Inflammatory macrophage treated with lipopolysaccharide for 1 hour (primary cell): ENCODE measurements around the gene NEAT1.
"Not testable (repeated sequence)": the region's sequence is repeated elsewhere in the genome, so short reads cannot be mapped to it uniquely, and the experiment has no call there.

Source experiments
- DNase-seq, 2 donors: peaks; one replicate each; pipeline ENCODE4 v3.0.0-alpha.2; 2020 to 2022

Gene NEAT1

DNA sequence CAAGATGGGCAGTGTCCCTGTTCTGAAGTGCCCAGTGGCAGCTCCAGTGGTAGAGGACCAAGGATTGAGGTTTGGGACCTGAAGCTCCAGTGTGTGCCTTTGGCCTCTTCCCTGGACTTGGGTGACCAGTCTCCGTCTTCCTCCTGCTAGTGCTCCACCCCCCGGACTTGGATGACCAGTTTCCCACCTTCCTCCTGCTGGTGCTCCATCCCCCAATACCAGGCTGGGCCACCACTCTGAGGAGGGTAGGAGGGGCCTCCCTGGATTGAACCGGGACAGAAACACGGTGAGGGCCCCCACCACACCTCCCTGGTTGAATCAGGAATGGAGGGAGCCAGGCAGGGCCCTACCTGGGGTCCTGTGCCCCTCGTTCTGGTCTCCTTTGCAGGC lies 10.9 kb upstream of the NEAT1 start:
- no peak for DNase-seq

DNA sequence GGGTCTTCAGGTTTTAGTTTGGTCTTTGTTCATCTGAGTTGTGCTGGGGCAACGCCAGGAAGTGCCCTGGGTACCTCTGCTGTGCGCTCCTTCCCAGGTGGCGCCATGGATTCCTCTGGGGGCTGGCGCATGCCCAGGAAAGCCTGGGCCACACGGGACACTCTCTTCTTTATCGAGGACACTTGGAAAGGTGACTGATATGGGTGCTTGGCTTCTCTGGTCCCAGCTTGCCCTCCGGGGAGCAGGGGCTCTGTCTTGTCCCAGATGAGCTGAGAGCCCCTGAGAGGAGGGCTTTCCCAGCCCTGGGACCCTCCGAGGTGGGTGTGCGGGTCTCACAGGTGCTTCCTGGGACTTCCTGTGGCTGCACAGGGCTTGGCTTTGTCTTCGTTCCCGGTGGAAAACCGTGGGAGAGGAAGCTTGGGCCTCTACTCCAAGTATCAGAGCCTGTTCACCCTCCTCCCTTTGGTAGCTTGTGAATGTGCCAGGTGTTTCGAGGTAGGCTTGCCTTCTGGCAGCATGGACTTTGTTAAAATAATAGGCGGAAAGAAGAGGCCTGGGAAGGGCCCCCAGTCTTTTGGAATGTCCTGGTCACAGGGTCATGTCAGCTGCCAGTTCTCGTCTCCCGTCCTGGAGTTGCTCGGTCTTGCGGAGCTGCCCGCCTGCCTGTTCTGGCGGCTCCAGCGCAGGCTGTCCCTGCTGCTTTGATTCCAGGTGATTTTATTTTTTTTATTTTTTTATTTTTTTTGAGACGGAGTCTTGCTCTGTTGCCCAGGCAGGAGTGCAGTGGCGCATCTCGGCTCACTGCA lies 10.1 kb upstream of the NEAT1 start:
- DNase-seq, result no peak

- not testable (repeated sequence) for DNase-seq
Observed at GRCh38 chr11:65413077-65413664, 9.4 kb upstream of the NEAT1 start.

GRCh38 chr11:65414776-65415498 lies 7.7 kb upstream of the NEAT1 start:
- no peak for DNase-seq

DNA sequence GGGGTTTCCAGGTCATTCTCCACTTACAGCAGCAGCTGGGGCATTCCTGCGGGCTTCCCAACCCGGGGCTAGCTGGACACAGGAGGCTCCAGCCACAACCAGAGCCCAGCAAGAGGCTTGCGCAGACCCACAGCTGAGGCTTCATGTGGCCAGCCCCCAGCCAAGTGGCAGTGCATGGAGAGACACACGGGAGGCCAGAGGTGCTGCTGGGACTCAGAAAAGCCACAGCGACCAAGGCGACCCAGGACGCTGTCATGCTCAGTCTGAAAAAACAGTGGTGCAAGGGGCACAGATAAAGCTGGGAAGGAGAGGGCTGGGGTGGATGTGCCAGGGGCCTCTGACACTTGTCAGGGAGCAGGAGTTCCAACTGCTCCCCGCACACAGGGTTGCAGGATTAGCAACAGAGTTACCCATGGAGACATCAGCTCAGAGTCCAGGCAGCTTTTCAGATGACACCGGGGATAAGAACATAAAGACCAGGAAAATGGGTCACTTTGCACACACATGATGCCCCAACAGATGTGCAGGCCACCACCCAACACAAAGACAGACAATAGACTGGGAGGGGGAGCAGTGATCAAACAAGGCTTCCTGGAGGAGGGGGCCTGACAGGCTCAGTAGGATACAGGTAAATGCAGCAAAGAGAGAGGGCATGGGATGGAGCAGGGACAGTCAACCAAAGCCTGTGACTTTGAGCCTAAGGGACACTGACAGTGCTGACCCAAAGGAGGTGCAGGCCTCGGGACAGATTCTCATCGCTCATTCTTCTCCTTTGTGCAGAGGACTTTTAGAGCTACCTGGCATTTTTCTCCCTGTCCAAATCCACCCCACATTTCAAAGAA lies 6.9 kb upstream of the NEAT1 start:
- no peak for DNase-seq

DNA sequence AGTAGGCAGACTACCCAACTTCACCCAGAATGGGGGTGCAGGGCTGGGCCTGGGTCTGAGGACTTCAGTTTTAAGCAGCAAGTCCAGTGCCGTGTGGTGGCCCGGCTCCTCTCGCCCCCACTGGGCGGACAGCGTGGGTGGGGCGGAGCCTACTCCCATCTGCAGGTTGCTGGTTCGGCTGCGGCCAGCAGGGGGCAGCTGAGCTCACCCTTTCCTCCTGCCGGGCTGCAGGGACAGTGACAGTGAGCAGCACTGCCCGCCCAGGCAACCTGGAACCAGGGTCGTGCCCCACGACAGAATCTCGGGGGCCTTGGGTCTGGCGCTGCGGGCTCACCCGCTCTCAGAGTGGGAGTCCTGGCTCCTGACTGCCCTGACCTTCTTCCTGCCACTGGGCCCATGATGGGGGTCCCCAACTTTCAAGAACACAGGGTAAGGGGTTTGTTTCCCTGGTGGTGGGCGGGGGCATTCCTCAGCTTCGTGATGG lies 6.2 kb upstream of the NEAT1 start:
- peak; percentile 80 to 96 for DNase-seq

DNA sequence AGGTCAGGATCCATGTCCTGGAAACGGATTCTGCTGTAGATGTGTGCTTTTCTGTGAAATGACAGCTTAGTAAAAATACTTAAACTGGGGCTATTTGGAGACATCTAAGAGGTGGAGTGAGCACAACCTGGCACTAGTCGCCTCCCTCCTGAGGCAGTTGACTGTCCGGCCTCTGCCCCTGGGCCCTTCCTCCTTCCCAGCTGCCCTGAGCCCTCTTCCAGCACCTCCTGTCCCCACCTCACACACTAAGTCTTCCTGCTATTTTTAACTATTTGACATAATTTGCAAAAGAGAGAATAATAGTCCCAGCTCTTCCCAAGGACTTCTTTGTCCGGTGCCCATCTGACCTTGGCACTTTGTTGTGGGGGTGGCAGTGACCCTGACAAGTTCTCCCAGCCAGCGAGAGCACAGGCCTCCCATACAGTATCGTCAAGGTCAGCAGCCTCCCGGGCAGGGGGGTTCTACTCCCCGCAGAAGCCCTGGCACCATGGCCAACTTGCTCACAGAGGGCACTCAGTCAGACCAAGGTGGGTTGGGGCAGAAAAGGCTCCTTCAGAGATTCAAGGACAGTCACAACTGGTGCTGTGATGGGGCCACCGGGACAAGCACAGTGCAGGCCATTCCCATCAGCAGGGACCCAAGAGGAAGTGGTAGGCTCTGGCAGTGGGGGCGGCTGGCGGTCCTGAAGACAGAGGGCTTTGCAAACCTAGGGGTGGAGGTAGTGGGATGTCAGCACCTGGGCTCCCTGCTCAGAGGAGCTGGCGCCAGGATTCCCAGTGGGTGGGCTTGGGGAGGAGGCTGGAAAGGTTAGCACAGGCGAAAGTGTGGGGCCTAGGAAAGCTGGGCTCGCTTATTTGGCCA lies 5.5 kb upstream of the NEAT1 start:
- peak in 1 of 2 donors; percentile 52 for DNase-seq

GRCh38 chr11:65417702-65418430 lies 4.7 kb upstream of the NEAT1 start:
- peak in 1 of 2 donors; percentile 50 for DNase-seq

DNA sequence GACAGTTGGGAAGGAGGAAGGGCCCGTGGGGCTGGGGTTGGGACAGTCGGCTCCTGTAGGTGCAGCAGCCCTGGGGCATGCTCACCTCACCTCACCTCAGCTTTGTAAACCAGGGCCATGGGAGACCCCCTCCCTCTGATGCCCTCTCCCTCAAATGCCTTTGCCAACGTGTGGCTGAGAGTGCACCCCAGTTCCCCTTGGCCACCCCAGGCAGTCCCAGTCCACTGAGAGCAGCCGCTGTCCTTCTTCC lies 4.2 kb upstream of the NEAT1 start:
- DNase-seq, result peak in 1 of 2 donors; percentile 37

DNA sequence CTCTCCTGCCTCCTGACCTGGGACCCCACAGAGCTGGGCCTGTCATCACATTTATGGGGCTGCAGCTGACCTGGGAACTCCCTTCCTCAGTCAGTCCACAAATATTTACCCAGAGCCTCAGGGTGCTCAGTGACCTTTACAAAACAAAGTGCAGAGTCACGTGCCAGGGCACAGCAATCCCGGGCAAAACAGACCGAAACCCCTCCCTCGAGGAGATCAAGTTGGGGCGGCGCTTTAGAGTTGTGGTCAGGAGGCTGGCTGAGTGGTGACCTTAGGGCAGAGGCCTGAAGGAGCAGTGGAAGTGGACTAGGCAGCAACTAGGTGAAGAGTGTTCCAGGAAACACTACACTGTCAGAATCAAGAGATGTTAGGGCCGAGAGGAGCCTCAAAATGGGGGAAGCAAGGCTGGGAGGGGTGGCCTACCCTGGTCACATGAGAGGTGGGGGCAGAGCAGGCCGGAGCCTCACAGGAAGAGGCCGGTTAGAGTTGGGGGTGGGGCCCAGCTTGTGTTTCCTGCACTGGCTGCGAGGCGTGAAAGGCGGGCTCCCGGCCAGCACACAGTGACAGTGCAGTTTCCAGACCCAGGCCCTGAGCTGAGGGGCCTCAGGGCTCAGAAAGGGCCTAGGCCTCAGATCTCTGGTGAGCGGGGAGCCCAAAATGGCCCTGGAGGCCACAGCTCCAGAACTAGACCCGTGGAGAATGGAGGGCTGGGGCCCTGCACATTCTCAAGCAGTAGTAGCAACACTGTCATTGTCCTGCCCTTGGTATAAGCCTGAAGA lies 3.7 kb upstream of the NEAT1 start:
- peak; percentile 95 to 98 for DNase-seq

GRCh38 chr11:65419460-65419771 lies 3.2 kb upstream of the NEAT1 start:
- DNase-seq, result peak; percentile 47 to 62

DNA sequence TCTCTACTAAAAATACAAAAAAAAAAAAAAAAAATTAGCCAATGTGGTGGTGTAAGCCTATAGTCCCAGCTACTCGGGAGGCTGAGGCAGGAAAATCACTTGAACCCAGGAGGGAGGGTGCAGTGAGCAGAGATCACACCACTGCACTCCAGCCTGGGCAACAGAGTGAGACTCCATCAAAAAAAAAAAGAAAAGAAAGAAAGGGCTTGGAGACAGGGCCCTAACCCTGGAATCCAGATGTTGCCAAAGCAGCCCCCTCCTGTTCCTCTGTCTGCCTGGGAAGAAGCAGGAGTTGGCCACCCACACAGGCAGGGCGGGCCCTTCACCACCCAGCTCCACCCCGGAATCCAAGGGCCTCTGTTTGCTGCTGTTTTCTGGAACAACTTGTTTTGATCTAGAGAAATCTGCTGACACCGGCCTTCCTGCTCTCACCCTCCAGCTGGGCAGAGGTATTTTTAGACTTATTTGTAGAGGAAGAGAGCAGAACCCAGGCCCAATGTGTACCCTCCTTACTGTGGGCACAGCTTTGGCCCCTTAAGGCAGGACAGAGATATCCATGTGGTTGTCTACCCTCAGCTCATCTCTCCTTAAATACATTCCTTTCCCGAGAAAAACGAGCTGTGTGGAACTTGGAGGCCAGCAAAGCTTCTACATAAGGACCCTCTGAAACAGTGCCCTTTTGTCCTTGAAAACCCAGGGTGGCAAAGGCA lies 2.7 kb upstream of the NEAT1 start:
- DNase-seq, result peak; percentile 86 to 94

- DNase-seq, result no peak
Observed at GRCh38 chr11:65420506-65420905, 2.1 kb upstream of the NEAT1 start.

GRCh38 chr11:65420979-65421793 lies 1.4 kb upstream of the NEAT1 start:
- DNase-seq, result peak; percentile 95 to 98

DNA sequence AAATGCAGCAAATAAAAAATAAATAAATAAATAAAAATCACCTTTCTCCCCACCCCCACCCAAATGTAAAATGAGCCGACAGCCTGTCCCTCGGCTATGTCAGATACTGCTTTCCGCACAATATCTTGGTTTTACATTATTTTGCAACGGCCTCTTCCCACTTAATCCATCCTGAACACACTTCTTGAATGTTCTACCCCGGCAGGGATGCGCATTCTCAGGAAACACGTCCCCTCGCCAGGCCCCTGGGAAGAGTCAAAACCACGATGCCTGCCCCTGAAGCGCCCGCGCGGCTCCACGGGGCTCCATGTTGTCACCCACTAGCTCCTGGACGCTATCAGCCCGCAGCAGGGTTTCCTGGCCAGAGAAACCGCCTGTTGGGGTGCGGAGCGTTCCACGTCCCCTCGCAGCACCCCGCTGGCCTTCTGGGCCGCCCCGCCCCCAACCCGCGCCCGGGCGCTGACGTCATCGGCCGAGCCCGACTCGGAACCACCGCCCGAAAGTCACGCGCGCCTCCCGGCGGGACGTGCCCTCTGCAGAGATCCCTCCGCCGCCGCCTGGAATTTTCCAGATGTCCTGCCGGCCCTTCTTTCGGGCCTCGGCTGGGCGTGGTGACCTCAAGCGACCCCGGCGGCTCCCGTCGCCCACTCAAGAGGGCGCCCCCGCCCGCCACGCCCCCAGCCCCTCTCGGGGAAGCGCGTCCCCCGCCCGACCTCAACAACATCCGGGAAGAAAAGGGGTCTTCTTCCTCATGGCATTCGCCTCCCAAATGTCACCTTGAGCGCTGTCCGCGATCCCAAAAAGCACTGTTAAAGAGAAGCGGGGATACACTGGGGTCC lies 585 bp upstream of the NEAT1 start:
- peak; percentile 96 to 99 for DNase-seq

- peak; percentile 36 to 46 for DNase-seq
Observed at GRCh38 chr11:65423516-65424204, 1.1 kb downstream of the NEAT1 start.
